GM19372 (cell line): ENCODE measurements around the gene ZWILCH.

Experiments
- ATAC-seq: cut with Tn5 transposase; IDR thresholded peaks from one replicate; pipeline ENCODE4 v1.9.1; 2021; ENCODE audit warnings: mild to moderate bottlenecking, low read depth, moderate library complexity; ENCODE audit not compliant: unreplicated experiment

The ZWILCH gene

DNA sequence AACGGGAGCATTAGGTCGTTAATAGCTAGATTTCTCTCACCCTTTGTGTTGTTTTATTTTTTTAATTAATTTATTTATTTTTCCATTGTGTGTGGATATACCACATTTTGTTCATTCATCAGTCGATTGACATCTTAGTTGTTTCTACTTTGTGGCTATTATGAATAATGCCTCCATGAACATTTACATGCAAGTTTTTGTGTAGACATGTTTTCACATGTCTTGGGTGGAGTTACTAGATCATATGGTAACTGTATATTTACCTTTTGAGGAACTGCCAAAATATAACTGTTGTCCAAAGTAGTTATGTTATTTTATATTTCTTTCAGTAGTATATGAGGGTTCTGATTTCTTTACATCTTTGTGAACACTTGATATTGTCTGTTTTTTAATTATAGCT, 18.8 kb downstream of the ZWILCH start:
- ATAC-seq, result no peak

DNA sequence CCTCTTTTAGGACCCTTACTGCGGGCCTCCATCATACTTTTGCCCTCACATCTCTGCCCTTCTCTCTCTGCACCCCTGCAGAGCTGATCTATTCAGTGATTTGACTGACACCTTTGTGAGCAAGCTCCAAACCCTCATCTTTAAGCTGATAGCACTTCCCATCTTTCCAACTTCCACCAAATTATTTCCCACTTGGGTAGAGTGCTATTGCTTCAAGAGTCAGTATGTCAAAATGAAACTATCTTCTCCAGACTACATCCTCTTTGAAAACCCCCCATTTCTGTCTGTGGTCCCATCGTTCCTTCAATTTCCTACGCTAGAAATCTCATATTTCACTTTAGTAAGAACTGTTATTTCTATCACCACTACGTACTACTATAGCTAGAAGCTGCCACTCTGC, 19.7 kb downstream of the ZWILCH start:
- ATAC-seq, result no peak

DNA sequence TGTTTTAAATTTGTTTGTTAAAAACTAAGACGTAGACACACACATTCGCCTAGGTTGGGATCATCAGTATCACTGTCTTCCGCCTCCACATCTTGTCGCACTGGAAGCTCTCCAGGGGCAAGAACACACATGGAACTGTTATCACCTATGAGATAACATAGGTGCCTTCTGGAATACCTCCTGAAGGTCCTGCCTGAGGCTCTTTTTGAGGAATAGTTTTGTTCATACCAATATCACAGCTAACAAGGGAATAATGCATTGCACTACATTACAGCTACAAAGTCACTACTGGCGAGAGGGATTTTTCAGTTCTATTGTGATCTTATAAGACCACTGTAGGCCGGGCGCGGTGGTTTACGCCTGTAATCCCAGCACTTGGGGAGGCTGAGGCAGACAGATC, 29.9 kb downstream of the ZWILCH start:
- ATAC-seq, result no peak

DNA sequence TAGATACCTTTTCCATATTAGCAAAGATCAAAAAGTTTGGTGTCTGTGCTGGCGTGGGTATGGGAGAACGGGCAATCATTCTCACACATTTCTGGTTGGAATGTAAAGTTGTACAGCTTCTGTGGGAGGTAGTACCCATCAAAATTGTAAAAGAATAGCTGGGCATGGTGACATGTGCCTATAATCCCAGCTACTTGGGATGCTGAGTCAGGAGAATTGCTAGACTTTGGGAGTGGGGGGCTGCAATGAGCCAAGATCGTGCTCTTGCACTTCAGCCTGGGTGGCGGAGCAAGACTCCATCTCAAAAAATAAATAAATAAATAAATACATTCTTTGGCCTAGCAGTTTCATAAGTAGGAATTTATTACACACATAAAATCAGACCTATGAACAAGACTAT, 37.8 kb downstream of the ZWILCH start:
- no peak for ATAC-seq

DNA sequence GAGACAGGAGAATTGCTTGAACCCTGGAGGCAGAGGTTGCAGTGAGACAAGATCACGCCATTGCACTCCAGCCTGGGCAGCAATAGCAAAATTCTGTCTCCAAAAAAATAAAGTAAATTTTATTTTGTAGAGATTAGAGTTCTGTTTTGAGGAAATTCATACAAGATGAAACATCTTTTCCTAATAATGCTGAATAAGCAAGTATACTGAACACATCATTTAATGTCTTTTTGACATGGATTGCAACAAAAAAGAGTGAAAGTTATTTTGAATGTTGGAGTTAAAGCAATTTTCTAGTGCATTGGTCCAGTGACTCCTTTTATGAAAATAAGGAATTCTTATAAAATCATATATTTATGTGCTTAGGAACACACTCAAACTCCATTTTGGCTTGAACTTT, 40.1 kb downstream of the ZWILCH start:
- ATAC-seq, result no peak

DNA sequence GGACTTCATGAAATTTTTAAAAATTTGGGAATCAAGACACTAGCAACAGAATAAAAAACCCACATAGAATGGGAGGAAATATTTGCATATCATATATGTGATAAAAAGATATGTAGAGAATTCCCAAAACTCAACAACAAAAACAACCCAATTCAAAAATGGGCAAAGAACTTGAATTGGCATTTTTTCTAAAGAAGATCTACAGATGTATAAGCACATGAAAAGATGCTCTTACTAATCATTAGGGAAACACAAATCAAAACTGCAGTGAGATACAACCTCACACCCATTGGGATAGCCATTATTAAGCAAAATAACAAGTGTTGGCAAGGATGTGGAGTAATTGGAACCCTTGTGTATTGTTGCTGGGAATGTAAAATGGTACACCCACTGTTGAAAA, 50.6 kb downstream of the ZWILCH start:
- ATAC-seq, result no peak

DNA sequence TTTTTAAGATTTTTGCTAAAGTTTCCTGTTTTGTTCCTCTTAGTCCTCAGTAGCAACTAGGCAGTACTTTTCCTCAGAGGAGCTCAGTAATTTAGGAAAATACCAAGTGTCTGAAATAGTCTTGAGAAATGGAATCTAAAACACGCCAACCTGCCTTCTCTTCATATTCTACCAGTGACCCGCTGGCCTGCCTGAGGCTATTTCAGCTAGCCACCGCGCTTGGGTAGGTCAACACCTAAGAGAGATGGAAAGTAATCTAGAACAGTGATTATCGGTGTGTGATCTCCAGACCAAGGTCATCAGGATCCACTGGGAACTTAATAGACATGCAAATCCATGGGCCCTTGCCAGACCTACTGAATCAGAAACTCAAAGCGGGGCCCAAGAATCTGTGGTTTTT, 53.1 kb downstream of the ZWILCH start:
- ATAC-seq, result no peak

DNA sequence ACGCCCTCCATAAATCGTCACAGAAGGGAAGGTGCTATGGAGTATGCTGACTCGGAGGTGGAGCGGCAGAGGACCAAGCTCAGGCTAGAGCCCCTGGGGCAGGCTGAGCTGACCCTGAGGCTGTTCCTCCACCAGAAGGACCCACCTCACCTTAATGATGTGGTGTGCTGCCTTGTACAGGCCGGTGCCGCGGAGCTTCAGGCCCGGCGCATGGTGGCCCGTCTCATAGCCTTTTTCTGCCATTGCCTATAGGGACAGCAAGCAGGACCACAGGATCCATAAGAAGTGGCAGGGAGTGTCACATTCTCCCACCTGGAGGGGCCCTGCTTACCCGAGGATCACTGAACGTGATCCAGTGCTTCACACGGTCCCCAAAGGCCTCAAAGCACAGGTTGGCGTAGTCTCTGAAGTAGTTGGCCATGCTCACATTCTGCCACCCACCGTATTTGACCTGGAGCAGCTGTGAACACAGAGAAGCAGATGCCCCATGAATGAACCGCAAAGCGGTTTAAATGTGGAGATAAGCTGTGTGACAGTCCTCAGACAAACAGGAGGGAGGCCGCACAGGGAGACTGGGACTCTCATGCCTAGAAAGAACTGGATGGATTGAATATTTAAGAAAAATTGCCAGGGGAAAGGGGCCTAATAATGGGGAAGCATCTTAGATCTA, 55.9 kb downstream of the ZWILCH start:
- no peak for ATAC-seq

DNA sequence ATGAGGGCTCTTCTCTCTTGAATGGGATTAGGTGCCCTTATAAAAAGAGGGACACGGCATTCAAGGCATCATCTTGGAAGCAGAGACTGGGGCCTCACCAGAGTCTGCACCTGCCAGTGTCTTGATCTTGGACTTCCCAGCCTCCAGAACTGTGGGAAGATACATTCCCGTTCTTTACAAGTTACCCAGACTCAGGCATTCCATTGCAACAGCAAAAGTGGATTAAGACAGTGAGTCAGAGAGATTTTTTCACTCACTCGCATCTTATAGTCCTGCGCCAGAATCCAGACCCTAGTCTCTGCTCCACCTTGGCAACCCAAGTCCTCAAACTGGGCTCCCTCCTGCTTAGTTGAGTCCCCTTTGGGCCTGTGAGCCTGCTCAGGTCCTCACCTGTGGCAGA, 58.0 kb downstream of the ZWILCH start:
- no peak for ATAC-seq

DNA sequence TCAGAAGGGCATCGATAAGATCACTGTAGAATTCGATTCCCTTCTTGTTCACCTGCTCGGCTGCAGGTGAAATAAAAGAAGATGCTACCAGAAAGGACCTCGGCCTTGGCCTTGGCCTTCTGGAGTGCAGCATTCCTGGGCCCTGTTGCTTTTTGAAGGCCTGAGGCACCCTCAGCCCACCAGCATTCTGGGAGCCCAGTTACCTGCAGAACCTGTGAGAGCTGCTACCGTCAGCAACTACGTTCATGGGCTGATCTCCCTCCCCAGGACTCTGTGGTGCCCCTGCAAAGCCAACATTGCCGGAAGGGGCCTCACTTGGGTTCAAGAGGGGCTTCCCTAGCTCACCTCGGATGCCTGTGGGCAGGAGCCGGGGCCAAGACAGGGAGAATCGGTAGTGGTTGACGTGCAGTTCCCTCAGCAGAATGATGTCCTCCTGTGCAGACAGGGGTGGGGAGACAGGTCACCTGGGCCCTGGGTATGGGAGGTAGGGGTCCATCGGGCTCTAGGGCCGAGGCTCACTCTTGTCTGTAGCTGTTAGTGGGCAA, 58.5 kb downstream of the ZWILCH start:
- no peak for ATAC-seq

DNA sequence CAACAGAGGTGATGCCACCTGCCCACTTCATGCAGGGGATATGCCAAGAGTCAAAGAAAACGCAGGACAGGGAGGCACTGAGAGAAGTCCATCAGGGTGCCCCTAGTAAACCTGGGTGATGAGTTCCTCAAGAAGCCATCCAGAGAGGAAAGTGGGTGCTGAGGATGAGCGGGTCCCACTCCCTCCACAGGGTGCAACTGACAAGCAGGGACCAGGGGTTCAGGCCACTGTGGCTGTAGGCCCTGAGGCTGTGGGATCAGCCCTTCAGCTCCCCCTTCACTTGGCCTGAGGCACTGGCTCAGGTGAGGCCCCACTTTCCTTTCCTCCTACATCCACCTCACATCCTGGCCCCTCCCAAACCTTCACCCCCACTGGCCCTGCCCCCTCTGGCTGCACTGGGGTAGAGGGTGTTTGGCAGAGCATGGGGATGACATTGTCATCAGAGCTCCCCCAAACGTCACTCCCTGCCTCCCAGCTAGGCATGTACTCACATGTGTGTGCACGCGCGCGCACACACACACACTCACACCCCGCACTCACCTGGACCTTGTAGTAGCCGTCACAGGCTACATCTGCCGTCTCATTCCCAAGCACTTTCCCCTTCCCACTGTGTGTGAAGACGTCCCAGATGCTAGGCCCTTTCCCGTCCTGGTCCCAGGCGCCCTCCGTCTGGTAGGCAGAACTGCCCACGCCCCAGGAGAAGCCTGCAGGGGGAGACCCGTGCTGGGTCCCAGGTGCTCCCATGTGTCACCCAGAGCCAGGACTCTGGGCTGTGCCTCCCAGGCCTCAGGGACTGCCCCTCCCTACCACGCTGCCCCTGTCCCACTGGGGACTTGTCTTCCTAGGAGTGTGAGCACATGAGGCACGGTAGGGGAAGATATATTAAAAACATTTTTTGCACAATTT, 59.3 kb downstream of the ZWILCH start:
- no peak for ATAC-seq

DNA sequence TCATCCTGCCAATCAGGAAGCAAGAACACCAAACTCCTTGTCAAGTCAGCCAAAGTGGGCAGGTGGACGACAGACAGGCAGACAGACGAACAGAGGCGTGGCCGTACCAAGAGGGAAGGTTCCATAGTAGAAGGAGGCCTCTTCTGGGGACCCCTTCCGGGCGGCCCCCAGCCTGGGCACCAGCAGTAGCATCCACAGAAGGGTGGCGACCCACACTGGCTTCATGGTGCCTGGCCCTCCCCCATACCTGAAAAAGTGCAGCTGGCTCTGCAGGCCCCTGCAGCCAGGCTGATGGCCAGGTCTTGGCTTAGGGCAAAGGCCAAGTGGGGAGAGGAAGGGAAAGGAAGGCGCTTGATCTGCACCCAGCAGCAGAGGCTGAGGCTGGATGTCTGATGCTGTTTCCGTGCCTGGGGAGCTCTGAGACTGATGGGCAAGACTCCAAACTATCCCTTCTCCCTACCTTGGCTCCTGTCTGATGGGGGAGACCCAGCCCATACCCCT, 60.1 kb downstream of the ZWILCH start:
- ATAC-seq, result no peak

DNA sequence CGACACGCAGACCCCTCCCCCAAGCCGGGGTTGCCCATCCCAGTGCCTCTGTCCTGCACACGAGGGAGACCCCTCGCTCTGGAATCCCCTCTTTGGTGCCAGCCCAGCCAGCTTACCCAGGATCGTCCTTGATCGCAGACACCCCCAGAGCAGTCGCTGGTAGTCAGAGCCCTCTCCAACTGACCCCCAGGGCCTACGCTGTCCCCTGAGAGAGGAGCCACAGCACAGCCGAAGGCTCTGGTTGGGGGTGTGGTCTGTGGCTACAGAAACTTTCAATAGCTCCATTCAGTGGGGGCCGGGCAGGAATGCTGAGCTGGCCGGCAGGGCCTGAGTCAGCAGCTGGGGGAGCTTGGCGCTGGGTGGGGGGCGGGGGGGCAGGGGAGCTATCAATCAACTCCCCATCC, 60.6 kb downstream of the ZWILCH start, which contains the start of gene LCTL:
LCTL (minus strand) TSS at position 258 of the 404 bp plus-strand sequence. CDS start 633 bp downstream, outside the sequence.
- ATAC-seq, result no peak

DNA sequence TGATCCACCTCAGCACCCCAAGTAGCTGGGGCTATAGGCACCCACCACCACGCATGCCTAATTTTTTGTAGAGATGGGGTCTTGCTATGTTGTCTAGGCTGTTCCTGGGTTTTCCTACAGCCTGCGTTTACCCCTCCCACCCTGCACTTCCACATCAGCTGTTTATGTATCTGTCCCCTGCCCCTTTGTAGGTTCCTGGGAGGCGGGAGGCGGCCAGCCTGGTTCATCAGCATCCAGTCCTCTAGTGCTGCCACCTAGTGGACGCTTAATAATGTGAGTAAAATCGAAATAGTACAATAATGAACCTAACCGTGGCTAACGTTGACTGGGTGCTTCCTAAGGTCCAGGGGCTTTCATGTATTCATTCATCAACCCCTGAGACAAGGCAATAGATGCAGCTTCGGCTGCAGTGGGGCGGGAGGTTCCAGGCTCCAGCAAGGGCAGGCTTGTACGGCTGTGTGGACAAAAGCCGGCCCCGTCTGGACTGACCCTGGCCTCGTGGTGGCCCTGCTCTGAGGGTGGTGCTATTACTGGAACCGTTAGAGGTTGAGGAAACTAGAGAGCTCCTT, 61.9 kb downstream of the ZWILCH start:
- ATAC-seq, result no peak

DNA sequence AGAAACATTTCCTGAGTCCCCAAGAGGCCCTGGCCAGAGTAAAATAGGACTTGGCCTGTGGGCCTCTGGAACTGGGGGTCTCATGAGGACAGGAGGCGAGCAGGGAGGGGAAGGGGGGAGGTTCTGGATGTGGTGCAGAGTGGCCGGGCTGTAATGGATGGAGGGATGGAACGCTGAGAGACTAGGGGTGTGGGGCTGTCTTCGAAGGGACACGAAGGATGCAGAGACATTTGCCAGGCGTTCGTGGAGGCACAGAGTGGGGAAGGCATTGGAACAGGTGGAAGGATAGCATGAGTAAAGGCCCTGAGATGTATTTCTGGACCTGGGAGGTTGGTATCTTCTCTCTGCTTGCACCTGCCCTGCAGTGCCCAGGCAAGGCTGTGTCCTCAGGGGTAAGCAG, 62.8 kb downstream of the ZWILCH start:
- no peak for ATAC-seq

DNA sequence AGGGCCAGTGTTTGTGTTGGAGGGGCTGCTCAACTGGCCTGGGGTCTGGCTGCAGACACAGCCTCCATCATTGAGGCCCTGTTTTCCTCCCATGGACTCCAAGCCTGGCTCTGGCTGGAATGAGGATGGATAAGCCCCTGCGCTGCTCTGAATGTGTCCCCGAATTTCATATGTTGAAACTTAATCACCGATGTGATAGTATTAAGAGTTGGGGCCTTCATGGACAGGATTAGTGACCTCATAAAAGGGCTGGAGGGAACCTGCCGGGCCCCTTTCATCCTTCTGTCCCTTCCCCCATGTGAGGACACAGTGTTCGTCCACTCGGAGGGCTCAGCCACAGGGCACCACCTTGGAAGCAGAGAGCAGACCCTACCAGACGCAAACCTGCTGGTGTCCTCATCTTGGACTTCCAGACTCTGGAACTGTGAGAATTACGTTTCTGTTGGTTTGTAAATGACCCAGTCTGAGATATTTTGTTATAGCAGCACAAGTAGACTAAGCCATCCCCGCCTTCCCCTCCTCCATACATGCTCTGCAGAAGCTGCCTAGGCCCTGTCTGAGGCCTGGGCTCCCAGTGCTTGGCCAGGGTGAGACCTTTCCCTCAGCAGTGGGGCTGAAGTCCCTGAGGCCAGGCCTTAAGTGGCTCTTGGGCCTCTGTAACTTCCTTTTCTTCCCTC, 64.5 kb downstream of the ZWILCH start:
- no peak for ATAC-seq

DNA sequence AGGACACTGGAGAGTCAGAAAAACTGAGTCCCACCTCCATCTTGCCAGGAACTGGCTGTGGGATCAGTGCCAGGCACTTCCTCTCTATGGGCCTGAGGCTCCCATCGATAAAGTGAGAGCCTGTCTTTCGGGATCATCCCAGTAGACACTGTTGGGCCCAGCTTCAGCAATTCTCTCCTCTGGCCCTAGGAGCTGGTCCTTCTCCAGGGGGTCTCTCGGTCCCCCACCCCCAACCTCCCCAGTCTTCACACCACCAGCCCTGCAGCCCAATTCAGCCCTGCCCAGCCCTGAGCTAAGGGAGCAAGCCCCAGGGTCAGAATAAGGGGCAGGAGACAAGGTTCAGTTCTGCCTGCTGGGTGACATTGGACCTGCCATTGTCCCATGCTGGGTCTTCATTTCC, 65.2 kb downstream of the ZWILCH start:
- no peak for ATAC-seq

DNA sequence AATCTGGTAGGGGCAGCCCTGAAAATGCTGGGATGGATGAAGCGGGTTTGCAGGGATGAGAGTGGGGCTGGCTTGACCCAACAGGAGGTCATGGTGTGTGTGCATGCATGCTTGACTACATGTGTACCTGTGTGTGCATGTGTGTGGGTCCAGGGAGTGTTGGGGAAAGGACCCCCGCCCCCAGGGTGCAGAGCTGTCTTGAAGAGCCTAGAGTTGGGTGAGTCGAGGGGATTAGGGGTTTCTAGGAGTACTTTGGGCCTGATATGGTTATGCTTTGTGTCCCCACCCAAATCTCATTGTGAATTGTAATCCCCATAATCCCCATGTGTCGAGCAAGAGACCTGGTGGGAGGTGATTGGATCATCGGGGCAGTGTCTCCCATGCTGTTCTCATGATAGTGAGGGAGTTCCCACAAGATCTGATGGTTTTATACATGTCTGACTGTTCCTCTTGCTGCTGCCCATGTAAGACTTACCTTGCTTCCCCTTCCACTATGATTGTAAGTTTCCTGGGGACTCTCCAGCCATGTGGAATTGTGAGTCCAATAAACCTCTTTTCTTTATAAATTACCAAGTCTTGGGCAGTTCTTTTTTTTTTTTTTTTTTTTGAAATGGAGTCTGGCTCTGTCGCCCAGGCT, 65.8 kb downstream of the ZWILCH start:
- no peak for ATAC-seq

DNA sequence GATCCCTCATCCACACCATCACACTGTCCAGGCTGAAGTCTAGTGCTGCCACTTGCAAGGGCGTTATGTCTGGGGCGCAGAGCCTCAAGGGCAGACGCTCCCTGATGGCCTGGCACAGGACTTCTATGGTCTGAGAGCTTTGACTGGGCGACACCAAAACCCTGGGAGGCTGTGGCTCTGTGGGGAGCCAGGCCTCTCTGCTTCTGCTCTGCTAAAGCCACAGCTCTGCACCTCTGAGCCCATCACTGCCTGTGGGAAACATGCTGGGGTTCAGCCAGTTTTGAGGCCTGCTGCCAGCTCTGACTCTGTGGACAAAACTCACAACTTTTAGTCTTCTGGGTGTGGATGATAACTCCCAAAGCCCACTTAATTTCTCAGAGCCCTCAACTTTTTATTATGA, 67.0 kb downstream of the ZWILCH start:
- no peak for ATAC-seq

DNA sequence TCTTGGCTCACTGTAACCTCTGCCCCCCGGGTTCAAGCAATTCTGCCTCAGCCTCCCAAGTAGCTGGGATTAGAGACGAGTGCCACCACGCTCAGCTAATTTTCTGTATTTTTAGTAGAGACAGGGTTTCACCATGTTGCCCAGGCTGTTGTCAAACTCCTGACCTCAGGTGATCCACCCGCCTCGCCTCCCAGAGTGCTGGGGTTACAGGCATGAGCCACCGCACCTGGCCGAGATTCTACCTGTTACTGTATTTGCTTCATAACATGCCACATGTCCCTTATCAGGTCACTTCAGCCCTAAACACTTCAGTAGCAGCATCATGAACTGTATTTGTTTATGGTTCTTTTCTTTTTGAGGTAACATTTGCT, 68.2 kb downstream of the ZWILCH start:
- no peak for ATAC-seq
